Esophagus squamous epithelium (tissue), 4 donors: ENCODE data around the gene DCTN1.

Experiments used
- CTCF ChIP-seq, 6 experiments: fragments of 450-650 bp in 4 of 6; fragments of 200-600 bp in 2 of 6; sonication (generic) in 2 of 6; IDR thresholded peaks; one replicate each; pipeline ENCODE4 v1.5.1; 2016 to 2019; ENCODE audit warnings: antibody characterized with exemption in 6 of 6, mild to moderate bottlenecking in 4 of 6, moderate library complexity in 4 of 6
- POLR2A ChIP-seq, 4 donors: fragments of 450-650 bp; IDR thresholded peaks; one replicate each; pipeline ENCODE4 v1.6.1; 2017; ENCODE audit warnings: antibody characterized with exemption in 4 of 4, mild to moderate bottlenecking in 4 of 4, moderate library complexity in 3 of 4

- TF ChIP-seq POLR2A (IDR thresholded peaks at IDR 0.05) (no peak), CTCF (IDR thresholded peaks at IDR 0.05) (no peak)
These were observed 6.9 kb downstream of the DCTN1 start for GRCh38 chr2:74373221-74373676.
